ENCODE results near the gene ZNF217.
"Not testable (repeated sequence)": the region's sequence is repeated elsewhere in the genome, so short reads cannot be mapped to it uniquely, and the experiment has no call there.

ZNF217 gene

GRCh38 chr20:53569606-53570307, 23.9 kb downstream of the ZNF217 start:
- DNase-seq (ENCODE audit: low read depth in 2 of 3, low spot score in 1 of 3), result no peak

GRCh38 chr20:53569005-53569404, 24.6 kb downstream of the ZNF217 start:
- no peak for DNase-seq (ENCODE audit: low read depth in 2 of 3, low spot score in 1 of 3)

GRCh38 chr20:53568351-53568750, 25.3 kb downstream of the ZNF217 start:
- no peak for DNase-seq (ENCODE audit: low read depth in 2 of 3, low spot score in 1 of 3)

GRCh38 chr20:53567379-53567917, 26.2 kb downstream of the ZNF217 start:
- DNase-seq (ENCODE audit: low read depth in 2 of 3, low spot score in 1 of 3), result no peak

- DNase-seq (ENCODE audit: low read depth in 2 of 3, low spot score in 1 of 3), result not testable (repeated sequence)
These were observed 27.0 kb downstream of the ZNF217 start for GRCh38 chr20:53566623-53567022.

- DNase-seq (ENCODE audit: low read depth in 2 of 3, low spot score in 1 of 3), result no peak
These were observed 28.4 kb downstream of the ZNF217 start for GRCh38 chr20:53565254-53565653.

- not testable (repeated sequence) for DNase-seq (ENCODE audit: low read depth in 2 of 3, low spot score in 1 of 3)
These were observed 31.4 kb downstream of the ZNF217 start for GRCh38 chr20:53562104-53562764.

GRCh38 chr20:53561505-53561904, 32.1 kb downstream of the ZNF217 start:
- DNase-seq (ENCODE audit: low read depth in 2 of 3, low spot score in 1 of 3), result no peak

- no peak for DNase-seq (ENCODE audit: low read depth in 2 of 3, low spot score in 1 of 3)
These were observed 33.8 kb downstream of the ZNF217 start for GRCh38 chr20:53559816-53560215.

- no peak for DNase-seq (ENCODE audit: low read depth in 2 of 3, low spot score in 1 of 3)
These were observed 36.5 kb downstream of the ZNF217 start for GRCh38 chr20:53557130-53557529.

- no peak for DNase-seq (ENCODE audit: low read depth in 2 of 3, low spot score in 1 of 3)
These were observed 37.3 kb downstream of the ZNF217 start for GRCh38 chr20:53556267-53556897.

- DNase-seq (ENCODE audit: low read depth in 2 of 3, low spot score in 1 of 3), result no peak
These were observed 37.8 kb downstream of the ZNF217 start for GRCh38 chr20:53555816-53556215.

- DNase-seq (ENCODE audit: low read depth in 2 of 3, low spot score in 1 of 3), result no peak
These were observed 38.6 kb downstream of the ZNF217 start for GRCh38 chr20:53555081-53555480.

- DNase-seq (ENCODE audit: low read depth in 2 of 3, low spot score in 1 of 3), result not testable (repeated sequence)
These were observed 41.1 kb downstream of the ZNF217 start for GRCh38 chr20:53552572-53552893.

- not testable (repeated sequence) for DNase-seq (ENCODE audit: low read depth in 2 of 3, low spot score in 1 of 3)
These were observed 41.7 kb downstream of the ZNF217 start for GRCh38 chr20:53551719-53552571.

GRCh38 chr20:53550280-53551187, 43.1 kb downstream of the ZNF217 start:
- DNase-seq (ENCODE audit: low read depth in 2 of 3, low spot score in 1 of 3), result no peak

GRCh38 chr20:53547664-53548239, 45.9 kb downstream of the ZNF217 start:
- peak in 2 of 3 donors; percentile 13 to 42 for DNase-seq (ENCODE audit: low read depth in 2 of 3, low spot score in 1 of 3)

- no peak for DNase-seq (ENCODE audit: low read depth in 2 of 3, low spot score in 1 of 3)
These were observed 54.1 kb downstream of the ZNF217 start for GRCh38 chr20:53539516-53539915.

- DNase-seq (ENCODE audit: low read depth in 2 of 3, low spot score in 1 of 3), result not testable (repeated sequence)
These were observed 57.3 kb downstream of the ZNF217 start for GRCh38 chr20:53536382-53536781.

GRCh38 chr20:53535878-53536277, 57.8 kb downstream of the ZNF217 start:
- DNase-seq (ENCODE audit: low read depth in 2 of 3, low spot score in 1 of 3), result no peak
